GM23338 (cell line): ENCODE data around the gene CMTR1. TPM values are rescaled to one million over a fixed set of nuclear protein-coding genes. Genes with fewer than 3 reads are reported as not detected.

Experiments used
- CREB1 ChIP-seq: fragments of 250-450 bp; sonication (Bioruptor Pico); IDR thresholded peaks from 2 replicates; pipeline ENCODE4 v1.5.0; 2020; ENCODE audit warnings: low read depth, mild to moderate bottlenecking, moderate library complexity
- CTCF ChIP-seq, 2 experiments: fragments of 200-600 bp in 1 of 2; sonication (generic) in 1 of 2; conservative IDR thresholded peaks; 2 replicates each; pipeline versions ENCODE4 v1.5.1 to v1.6.1; 2016 to 2017; ENCODE audit warnings: antibody characterized with exemption in 2 of 2, low read depth in 2 of 2, mild to moderate bottlenecking in 2 of 2, moderate library complexity in 1 of 2
- ETS1 ChIP-seq: IDR thresholded peaks from 2 replicates; pipeline ENCODE4 v1.6.1; 2016; ENCODE audit warnings: antibody characterized with exemption
- NANOG ChIP-seq: IDR thresholded peaks from 2 replicates; pipeline ENCODE4 v1.6.1; 2016; ENCODE audit warnings: antibody characterized with exemption, borderline replicate concordance
- STAT1 ChIP-seq: IDR thresholded peaks from one replicate; pipeline ENCODE4 v1.6.1; 2016; ENCODE audit warnings: antibody characterized with exemption; ENCODE audit not compliant: unreplicated experiment
- ZNF114 ChIP-seq: fragments of 250-450 bp; sonication (Bioruptor Pico); IDR thresholded peaks from 2 replicates; pipeline ENCODE4 v1.5.0; 2020; ENCODE audit warnings: mild to moderate bottlenecking, moderate library complexity
- ZNF462 ChIP-seq: fragments of 250-450 bp; sonication (Bioruptor Pico); IDR thresholded peaks from 2 replicates; pipeline ENCODE4 v1.5.0; 2020; ENCODE audit warnings: mild to moderate bottlenecking, moderate library complexity
- polyA plus RNA-seq: library from polyadenylated mRNA; unstranded; fragments of >200 nt; fragmentation: Nextera tagmentation; extraction: Ambion mirVana; gene quantifications from 2 replicates; pipeline ENCODE4 v1.2.1, GENCODE V29; 2016
- total RNA-seq: library from RNA; depleted of rRNA; stranded (reverse); fragments of >200 nt; shearing (Covaris generic); gene quantifications from 2 replicates; pipeline ENCODE4 v1.2.3, GENCODE V29; 2014

The CMTR1 gene
- total and polyA plus RNA-seq, 2 experiments from 2014 or later: 7.3 to 36.4 TPM

- TF ChIP-seq ZNF462 (CRISPR knock-in tag) (no peak), CTCF (conservative IDR thresholded peaks at IDR 0.05; ENCODE audit: low read depth in 2 of 2) (no peak), ZNF114 (CRISPR knock-in tag) (no peak), CREB1 (no peak), NANOG (no peak), ETS1 (no peak), STAT1 (no peak)
Observed at GRCh38 chr6:37523412-37523811, 90.4 kb downstream of the CMTR1 start (continued).
